Tibial nerve (tissue), 4 donors: ENCODE data around the gene ADGRD1.

Source experiments
- EP300 ChIP-seq, 2 donors: sonication (generic); formaldehyde crosslinking; IDR thresholded peaks; one replicate each; pipeline ENCODE4 v1.6.1; 2017; ENCODE audit warnings: antibody characterized with exemption in 2 of 2, mild to moderate bottlenecking in 1 of 2
- POLR2A ChIP-seq, 2 donors: fragments of 450-650 bp; IDR thresholded peaks; one replicate each; pipeline ENCODE4 v1.6.1; 2017; ENCODE audit warnings: antibody characterized with exemption in 2 of 2, mild to moderate bottlenecking in 2 of 2, moderate library complexity in 2 of 2
- TF ChIP-seq, protein P1 (sequence below), 5 experiments: fragments of 200-600 bp in 3 of 5; fragments of 450-650 bp in 2 of 5; sonication (generic) in 3 of 5; IDR thresholded peaks; one replicate each; pipeline ENCODE4 v1.5.1; 2016 to 2019; ENCODE audit warnings: antibody characterized with exemption in 5 of 5, mild to moderate bottlenecking in 3 of 5, moderate library complexity in 2 of 5

GRCh38 chr12:131131808-131132117, 178.1 kb downstream of the ADGRD1 start:
- TF ChIP-seq, protein P1, sequence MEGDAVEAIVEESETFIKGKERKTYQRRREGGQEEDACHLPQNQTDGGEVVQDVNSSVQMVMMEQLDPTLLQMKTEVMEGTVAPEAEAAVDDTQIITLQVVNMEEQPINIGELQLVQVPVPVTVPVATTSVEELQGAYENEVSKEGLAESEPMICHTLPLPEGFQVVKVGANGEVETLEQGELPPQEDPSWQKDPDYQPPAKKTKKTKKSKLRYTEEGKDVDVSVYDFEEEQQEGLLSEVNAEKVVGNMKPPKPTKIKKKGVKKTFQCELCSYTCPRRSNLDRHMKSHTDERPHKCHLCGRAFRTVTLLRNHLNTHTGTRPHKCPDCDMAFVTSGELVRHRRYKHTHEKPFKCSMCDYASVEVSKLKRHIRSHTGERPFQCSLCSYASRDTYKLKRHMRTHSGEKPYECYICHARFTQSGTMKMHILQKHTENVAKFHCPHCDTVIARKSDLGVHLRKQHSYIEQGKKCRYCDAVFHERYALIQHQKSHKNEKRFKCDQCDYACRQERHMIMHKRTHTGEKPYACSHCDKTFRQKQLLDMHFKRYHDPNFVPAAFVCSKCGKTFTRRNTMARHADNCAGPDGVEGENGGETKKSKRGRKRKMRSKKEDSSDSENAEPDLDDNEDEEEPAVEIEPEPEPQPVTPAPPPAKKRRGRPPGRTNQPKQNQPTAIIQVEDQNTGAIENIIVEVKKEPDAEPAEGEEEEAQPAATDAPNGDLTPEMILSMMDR (IDR thresholded peaks at IDR 0.05) = no peak
- TF ChIP-seq POLR2A (IDR thresholded peaks at IDR 0.05) (no peak), EP300 (IDR thresholded peaks at IDR 0.05) (no peak)
